GM19397 (cell line): ENCODE results near the gene FGF18.

Source experiments
- ATAC-seq: cut with Tn5 transposase; IDR thresholded peaks from one replicate; pipeline ENCODE4 v1.9.1; 2021; ENCODE audit warnings: mild to moderate bottlenecking, moderate library complexity; ENCODE audit not compliant: unreplicated experiment

FGF18 gene

GRCh38 chr5:171422495-171422894 lies 3.0 kb downstream of the FGF18 start:
- ATAC-seq = no peak

GRCh38 chr5:171422902-171423663 lies 3.6 kb downstream of the FGF18 start:
- no peak for ATAC-seq

GRCh38 chr5:171424726-171425125 lies 5.3 kb downstream of the FGF18 start:
- ATAC-seq = no peak

- ATAC-seq = no peak
Measured at GRCh38 chr5:171425596-171426244, 6.3 kb downstream of the FGF18 start.

- ATAC-seq = no peak
Measured at GRCh38 chr5:171426266-171426665, 6.8 kb downstream of the FGF18 start.

- no peak for ATAC-seq
Measured at GRCh38 chr5:171426680-171427079, 7.2 kb downstream of the FGF18 start.

- ATAC-seq = no peak
Measured at GRCh38 chr5:171427318-171428167, 8.1 kb downstream of the FGF18 start.

- no peak for ATAC-seq
Measured at GRCh38 chr5:171428168-171428696, 8.8 kb downstream of the FGF18 start.

GRCh38 chr5:171428809-171429542 lies 9.5 kb downstream of the FGF18 start:
- no peak for ATAC-seq

- no peak for ATAC-seq
Measured at GRCh38 chr5:171429543-171429910, 10.1 kb downstream of the FGF18 start.

GRCh38 chr5:171431251-171431777 lies 11.9 kb downstream of the FGF18 start:
- ATAC-seq = no peak

- no peak for ATAC-seq
Measured at GRCh38 chr5:171432076-171432475, 12.6 kb downstream of the FGF18 start.

GRCh38 chr5:171432583-171433351 lies 13.3 kb downstream of the FGF18 start:
- ATAC-seq = no peak

- ATAC-seq = no peak
Measured at GRCh38 chr5:171433352-171433698, 13.9 kb downstream of the FGF18 start.

GRCh38 chr5:171433982-171434676 lies 14.7 kb downstream of the FGF18 start:
- no peak for ATAC-seq

- no peak for ATAC-seq
Measured at GRCh38 chr5:171434874-171435273, 15.4 kb downstream of the FGF18 start.

GRCh38 chr5:171435908-171436307 lies 16.5 kb downstream of the FGF18 start:
- ATAC-seq = no peak

GRCh38 chr5:171436804-171437285 lies 17.4 kb downstream of the FGF18 start:
- ATAC-seq = no peak

- no peak for ATAC-seq
Measured at GRCh38 chr5:171437286-171437821, 17.9 kb downstream of the FGF18 start.
